ENCODE data around the gene MAP6. TPM values are rescaled to one million over a fixed set of nuclear protein-coding genes. Genes with fewer than 3 reads are reported as not detected.

Gene MAP6
- polyA plus RNA-seq, 1 donor (not counting 4 experiments of a cell fraction or from before 2014, with no cell fraction given) = 1.7 TPM

DNA sequence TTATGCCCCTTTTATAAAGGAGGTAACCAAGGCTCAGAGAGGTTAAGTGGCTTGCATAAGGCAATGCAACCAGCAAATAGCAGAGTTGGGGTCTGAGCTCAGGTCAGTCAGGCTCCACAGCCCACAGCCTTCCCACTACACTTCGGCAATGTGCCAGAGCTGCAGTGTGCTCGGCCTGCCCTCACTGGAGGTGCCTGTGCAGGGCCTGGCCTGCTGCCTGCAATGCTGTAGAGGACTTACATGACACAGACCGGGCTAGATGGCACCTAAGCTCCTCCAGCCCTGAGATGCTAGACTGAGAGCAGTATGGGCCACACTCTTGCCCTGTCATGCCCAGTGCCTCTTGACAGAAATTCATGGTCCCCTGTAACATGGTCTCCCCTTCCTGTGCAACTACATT is 57.0 kb downstream of the MAP6 start:
- FAIRE-seq = no peak
- TF ChIP-seq EZH2 (IDR thresholded peaks at IDR 0.05; ENCODE audit: low read length) = no peak
- TF ChIP-seq, protein P1, sequence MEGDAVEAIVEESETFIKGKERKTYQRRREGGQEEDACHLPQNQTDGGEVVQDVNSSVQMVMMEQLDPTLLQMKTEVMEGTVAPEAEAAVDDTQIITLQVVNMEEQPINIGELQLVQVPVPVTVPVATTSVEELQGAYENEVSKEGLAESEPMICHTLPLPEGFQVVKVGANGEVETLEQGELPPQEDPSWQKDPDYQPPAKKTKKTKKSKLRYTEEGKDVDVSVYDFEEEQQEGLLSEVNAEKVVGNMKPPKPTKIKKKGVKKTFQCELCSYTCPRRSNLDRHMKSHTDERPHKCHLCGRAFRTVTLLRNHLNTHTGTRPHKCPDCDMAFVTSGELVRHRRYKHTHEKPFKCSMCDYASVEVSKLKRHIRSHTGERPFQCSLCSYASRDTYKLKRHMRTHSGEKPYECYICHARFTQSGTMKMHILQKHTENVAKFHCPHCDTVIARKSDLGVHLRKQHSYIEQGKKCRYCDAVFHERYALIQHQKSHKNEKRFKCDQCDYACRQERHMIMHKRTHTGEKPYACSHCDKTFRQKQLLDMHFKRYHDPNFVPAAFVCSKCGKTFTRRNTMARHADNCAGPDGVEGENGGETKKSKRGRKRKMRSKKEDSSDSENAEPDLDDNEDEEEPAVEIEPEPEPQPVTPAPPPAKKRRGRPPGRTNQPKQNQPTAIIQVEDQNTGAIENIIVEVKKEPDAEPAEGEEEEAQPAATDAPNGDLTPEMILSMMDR (optimal IDR thresholded peaks at IDR 0.05 in 1 of 3, IDR thresholded peaks at IDR 0.05 in 1 of 3, conservative IDR thresholded peaks at IDR 0.05 in 1 of 3; ENCODE audit: extremely low read depth in 1 of 3, insufficient read depth in 2 of 3, low read length in 3 of 3) = no peak
- H3K9me1 ChIP-seq (ENCODE audit: control insufficient read depth, extremely low read depth, insufficient read depth, low read length) = no peaks in the 10 kb centered on the region
- H3K9me3 ChIP-seq (ENCODE audit: control insufficient read depth, low read depth, low read length) = no peaks in the 10 kb centered on the region
- H3K4me1 ChIP-seq (ENCODE audit: control insufficient read depth, extremely low read depth, insufficient read depth, low read length) = no peaks in the 10 kb centered on the region
- no peak overlapping the region for H3K27ac ChIP-seq (ENCODE audit: control insufficient read depth, insufficient read depth, low read length)
- no peak overlapping the region for H3K4me2 ChIP-seq (ENCODE audit: control insufficient read depth, extremely low read depth, insufficient read depth, low read depth, low read length)
- no peaks in the 10 kb centered on the region for H3K36me3 ChIP-seq (ENCODE audit: control insufficient read depth in 2 of 2, extremely low read depth in 1 of 2, insufficient read depth in 2 of 2, low read length in 2 of 2)
- no peaks in the 10 kb centered on the region for H4K20me1 ChIP-seq (ENCODE audit: control insufficient read depth, extremely low read depth, insufficient read depth, low read length)
- dilution Hi-C loops (cut with MboI; ENCODE audit: extremely low pct_ligation_motif_present, low sequenced_read_pairs) = no loop called here
- H3K27me3 ChIP-seq (ENCODE audit: control insufficient read depth, extremely low read depth, insufficient read depth, low read length) = no peaks in the 10 kb centered on the region
- H2AFZ ChIP-seq (ENCODE audit: control insufficient read depth, low read length) = no peak overlapping the region
- no peak for DNase-seq (ENCODE audit: low read depth, low spot score)
- H3K9ac ChIP-seq (ENCODE audit: control insufficient read depth, extremely low read depth, insufficient read depth, low read length) = no peak overlapping the region
- H3K79me2 ChIP-seq (ENCODE audit: control insufficient read depth, insufficient read depth, low read length) = no peaks in the 10 kb centered on the region
- no peak overlapping the region for H3K4me3 ChIP-seq (ENCODE audit: control insufficient read depth in 2 of 3, extremely low read depth in 1 of 3, insufficient read depth in 2 of 3, low read depth in 1 of 3, low read length in 3 of 3)

DNA sequence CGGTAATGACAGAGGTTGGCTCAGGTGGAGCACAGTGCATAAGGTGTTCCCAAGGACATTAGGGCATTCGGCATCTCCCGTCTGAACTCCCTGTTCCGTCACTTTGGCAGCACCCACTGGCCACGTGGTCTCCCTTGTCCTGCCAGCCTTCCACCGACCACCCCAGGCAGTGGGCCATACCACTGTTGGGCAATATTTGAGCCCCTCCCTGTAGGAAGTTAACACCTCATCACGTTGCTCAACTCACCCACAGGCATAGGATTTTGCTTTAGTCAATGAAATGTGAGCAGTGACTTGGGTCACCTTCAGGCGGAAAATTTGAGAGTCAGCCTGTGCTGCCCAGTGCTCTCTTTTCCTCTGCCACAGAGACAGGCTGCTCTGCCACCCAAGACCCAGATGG is 62.7 kb downstream of the MAP6 start:
- no peaks in the 10 kb centered on the region for H4K20me1 ChIP-seq (ENCODE audit: control insufficient read depth, extremely low read depth, insufficient read depth, low read length)
- peaks cover 16% of the 10 kb centered on the region for H3K4me1 ChIP-seq (ENCODE audit: control insufficient read depth, extremely low read depth, insufficient read depth, low read length)
- H3K79me2 ChIP-seq (ENCODE audit: control insufficient read depth, insufficient read depth, low read length) = no peaks in the 10 kb centered on the region
- no peaks in the 10 kb centered on the region for H3K9me1 ChIP-seq (ENCODE audit: control insufficient read depth, extremely low read depth, insufficient read depth, low read length)
- H3K9me3 ChIP-seq (ENCODE audit: control insufficient read depth, low read depth, low read length) = no peaks in the 10 kb centered on the region
- no peak for TF ChIP-seq EZH2 (IDR thresholded peaks at IDR 0.05; ENCODE audit: low read length)
- TF ChIP-seq, protein P1 (optimal IDR thresholded peaks at IDR 0.05 in 1 of 3, IDR thresholded peaks at IDR 0.05 in 1 of 3, conservative IDR thresholded peaks at IDR 0.05 in 1 of 3; ENCODE audit: extremely low read depth in 1 of 3, insufficient read depth in 2 of 3, low read length in 3 of 3) = no peak
- no peak overlapping the region for H3K9ac ChIP-seq (ENCODE audit: control insufficient read depth, extremely low read depth, insufficient read depth, low read length)
- no peak overlapping the region for H3K27ac ChIP-seq (ENCODE audit: control insufficient read depth, insufficient read depth, low read length)
- dilution Hi-C loops (cut with MboI; ENCODE audit: extremely low pct_ligation_motif_present, low sequenced_read_pairs) = no loop called here
- H3K27me3 ChIP-seq (ENCODE audit: control insufficient read depth, extremely low read depth, insufficient read depth, low read length) = no peaks in the 10 kb centered on the region
- no peak for DNase-seq (ENCODE audit: low read depth, low spot score)
- no peak overlapping the region for H2AFZ ChIP-seq (ENCODE audit: control insufficient read depth, low read length)
- no peaks in the 10 kb centered on the region for H3K36me3 ChIP-seq (ENCODE audit: control insufficient read depth in 2 of 2, extremely low read depth in 1 of 2, insufficient read depth in 2 of 2, low read length in 2 of 2)
- no peak overlapping the region for H3K4me2 ChIP-seq (ENCODE audit: control insufficient read depth, extremely low read depth, insufficient read depth, low read depth, low read length)
- FAIRE-seq = no peak
- no peak overlapping the region for H3K4me3 ChIP-seq (ENCODE audit: control insufficient read depth in 2 of 3, extremely low read depth in 1 of 3, insufficient read depth in 2 of 3, low read depth in 1 of 3, low read length in 3 of 3)

Data from keratinocyte (primary cell).